Ecto neural progenitor cell (in vitro differentiated cells): ENCODE measurements around the gene KCNJ4.

Experiments used
- DNase-seq: peaks from one replicate; pipeline ENCODE4 v3.0.0-alpha.2; 2018; ENCODE audit warnings: low spot score

The KCNJ4 gene

DNA sequence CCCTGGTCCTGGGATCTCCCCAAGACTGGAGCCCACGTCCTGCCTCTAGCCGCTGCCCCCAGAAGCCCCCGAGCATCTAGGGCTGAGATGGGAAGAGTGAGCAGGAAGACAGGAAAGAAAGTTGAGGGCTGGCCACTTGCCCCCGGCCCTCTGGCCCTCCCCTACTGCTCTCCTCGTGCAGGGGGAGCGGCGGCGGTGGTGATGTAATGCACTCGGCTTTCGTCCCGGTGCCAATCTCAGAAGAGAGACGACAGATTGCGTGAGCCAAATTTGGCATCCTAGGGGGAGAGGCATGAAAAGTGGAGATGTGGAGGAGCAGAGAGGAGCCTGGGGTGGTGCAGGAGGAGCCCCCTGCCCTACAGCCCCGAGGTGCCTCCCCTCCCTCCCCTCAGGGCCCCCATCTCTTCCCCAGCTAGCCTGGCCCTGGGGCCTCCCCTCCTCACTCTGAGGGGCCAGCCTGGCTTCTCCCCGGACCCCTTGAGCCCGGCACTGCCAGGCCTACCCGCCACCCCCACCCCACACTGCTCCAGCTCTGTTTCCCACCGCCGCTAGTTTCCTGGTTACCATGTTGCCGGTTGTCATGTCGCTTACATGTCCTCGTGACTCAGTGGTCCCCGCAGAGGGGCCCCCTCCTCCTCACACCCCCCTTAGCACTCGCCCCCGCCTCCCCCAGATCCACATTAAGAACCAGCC, 2.5 kb downstream of the KCNJ4 start:
- no peak for DNase-seq

DNA sequence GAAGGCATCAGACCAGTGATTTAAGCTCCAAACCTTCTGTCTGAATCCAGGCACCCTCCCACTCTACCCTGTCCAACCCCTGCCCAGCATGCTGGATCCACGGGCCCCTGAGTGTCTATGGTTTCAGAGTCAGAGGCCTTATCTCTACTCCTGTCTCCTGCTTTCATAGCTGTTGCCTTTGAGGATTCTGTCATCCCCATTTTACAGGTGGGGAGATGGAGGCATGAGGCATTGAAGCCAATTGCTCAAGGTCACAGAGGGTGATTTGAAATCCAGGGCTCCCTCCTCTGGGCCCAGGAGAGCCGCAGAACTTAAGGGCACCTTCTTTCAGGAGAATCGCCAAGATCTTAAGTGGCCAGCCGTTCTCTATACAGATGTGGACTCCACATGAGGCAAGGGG, 3.1 kb downstream of the KCNJ4 start:
- no peak for DNase-seq

DNA sequence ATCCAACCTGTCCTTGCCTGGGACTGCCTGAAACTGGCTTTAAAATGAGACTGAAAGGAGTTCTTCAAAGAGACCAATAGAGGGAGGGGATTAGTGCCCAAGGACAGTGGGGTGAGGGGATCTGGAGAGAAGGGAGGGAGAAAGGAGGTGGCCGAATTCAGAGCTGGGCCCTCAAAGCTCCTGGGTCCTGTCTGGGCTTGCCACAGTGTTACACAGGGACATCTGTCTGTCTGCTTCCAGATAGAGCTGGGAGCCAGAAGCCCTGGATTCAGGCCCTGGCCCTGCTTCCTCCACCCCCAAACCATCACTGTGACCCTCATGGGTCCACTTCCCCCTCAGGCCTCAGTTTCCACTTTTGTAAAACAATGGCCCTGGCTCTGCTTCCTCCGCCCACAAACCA, 3.6 kb downstream of the KCNJ4 start:
- DNase-seq, result no peak

DNA sequence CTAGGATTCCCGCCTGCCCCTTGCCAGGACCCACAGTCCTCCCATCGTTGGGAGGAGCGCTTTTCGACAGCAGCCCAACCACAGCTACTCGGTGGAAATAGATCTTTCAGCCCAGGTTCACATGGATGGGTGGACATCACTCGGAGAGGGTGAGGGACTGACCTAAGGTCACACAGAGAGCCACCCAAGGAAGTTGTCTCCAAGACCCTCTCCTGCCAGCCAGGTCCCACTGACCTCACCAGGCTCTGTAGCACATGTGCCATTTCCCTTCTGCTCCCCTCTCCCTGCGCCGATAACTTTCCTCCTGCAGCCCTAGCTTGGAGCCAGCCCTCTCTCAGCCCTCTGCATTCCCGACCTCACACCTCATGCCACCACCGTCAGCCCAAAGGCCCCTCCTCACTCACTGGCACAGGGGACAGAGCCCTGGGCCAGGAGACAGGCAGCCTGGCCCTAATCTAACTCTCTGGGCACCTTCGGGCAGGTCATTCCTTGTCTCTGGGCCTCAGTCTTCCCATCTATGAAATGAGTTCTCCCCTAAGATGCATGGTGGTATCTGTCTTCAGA, 4.7 kb downstream of the KCNJ4 start:
- DNase-seq, result no peak

GRCh38 chr22:38449776-38450175, 5.2 kb downstream of the KCNJ4 start:
- DNase-seq, result no peak

- no peak for DNase-seq
Observed at GRCh38 chr22:38448945-38449745, 5.9 kb downstream of the KCNJ4 start.

DNA sequence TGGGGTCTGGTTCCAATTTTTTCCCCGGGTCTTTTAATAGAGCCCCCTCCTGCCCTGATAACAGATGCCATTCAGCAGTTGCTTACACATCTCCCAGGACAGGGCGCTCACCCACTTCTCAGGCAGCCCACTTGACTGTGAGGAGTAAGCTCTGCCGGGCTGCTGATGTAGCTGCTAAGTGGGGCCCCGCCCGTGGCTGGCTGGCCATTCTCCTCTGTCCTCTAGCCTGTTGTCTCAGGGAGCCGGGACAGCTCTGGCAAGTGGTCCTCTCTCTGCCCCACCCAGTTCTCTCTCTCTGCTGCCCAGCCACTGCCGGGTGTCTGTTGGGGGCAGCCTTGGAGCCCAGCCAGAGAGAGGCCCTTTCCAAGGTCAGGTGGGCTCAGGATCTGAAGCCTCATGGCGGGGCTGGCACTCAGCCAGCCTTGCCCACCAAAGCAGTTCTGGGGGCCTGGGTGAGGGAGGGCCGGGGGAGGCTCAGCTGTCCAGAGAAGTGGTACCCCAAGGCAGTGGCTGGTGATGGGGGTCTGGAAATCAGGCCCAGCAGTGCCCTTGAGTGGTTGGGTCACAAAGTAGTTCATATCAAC, 8.9 kb downstream of the KCNJ4 start:
- no peak for DNase-seq

GRCh38 chr22:38444783-38445182, 10.2 kb downstream of the KCNJ4 start:
- no peak for DNase-seq

DNA sequence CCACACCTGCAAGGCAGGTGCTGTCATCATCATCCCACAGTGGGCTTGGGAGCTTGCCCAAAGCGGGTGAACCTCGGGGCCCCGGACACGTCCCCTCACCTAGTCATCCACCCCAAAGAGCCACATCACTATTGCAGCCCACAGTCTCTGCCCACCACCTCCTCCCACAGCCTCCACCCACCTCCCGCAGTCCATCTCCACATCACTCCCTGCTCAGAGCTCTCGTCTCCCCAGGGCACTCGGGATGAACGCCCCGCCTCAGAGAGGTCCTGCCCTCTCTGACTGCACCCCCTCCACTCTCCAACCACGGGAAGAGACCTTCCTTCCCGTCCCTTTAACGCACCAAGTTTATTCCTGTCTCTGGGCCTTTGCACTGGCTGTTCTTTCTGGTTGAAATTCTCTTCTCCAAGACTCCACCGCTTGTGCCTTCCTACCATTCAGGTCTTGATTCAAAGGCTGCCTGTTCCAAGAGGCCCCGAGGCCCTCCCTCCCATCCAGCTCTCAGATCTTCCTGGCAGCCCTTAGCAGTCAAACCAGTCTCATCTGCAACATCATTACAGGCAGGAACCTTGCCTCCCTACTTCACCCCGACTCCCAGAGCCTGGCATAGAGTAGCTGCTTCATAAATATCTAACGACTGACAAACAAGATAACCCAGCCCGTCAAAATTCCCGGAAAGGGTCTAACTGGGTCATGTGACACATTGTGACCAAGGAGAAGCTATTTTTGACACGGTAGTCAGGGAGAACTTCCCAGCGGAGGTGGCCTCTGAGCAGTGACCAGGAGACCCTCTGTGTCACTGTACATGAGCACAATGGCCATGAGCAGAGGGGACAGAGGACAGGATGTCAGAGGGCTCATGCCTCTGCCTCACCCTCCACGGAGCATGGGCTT, 11.1 kb downstream of the KCNJ4 start:
- no peak for DNase-seq

- no peak for DNase-seq
Observed at GRCh38 chr22:38442967-38443627, 11.9 kb downstream of the KCNJ4 start.

GRCh38 chr22:38441620-38442287, 13.2 kb downstream of the KCNJ4 start:
- DNase-seq, result no peak

GRCh38 chr22:38440747-38441350, 14.2 kb downstream of the KCNJ4 start:
- DNase-seq, result no peak

DNA sequence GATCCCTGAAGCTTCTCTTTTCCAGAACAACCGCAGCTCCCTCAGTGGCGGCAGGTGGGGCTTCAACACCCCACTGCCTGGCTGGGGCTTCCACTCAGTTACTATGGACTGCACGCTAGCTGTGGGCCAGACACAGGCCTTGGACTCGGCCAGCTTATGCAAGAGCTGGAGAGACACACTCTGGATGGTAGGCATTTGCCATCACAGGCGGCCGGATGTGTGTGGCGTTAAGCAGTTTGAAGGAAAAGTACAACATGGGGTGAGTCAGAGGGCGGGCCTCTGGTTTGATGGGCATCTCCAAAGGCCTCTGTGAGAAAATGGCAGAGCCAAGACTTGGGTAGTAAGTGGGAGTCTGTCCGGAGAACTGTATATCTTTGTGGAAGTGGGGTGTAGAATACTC, 17.6 kb downstream of the KCNJ4 start:
- no peak for DNase-seq

DNA sequence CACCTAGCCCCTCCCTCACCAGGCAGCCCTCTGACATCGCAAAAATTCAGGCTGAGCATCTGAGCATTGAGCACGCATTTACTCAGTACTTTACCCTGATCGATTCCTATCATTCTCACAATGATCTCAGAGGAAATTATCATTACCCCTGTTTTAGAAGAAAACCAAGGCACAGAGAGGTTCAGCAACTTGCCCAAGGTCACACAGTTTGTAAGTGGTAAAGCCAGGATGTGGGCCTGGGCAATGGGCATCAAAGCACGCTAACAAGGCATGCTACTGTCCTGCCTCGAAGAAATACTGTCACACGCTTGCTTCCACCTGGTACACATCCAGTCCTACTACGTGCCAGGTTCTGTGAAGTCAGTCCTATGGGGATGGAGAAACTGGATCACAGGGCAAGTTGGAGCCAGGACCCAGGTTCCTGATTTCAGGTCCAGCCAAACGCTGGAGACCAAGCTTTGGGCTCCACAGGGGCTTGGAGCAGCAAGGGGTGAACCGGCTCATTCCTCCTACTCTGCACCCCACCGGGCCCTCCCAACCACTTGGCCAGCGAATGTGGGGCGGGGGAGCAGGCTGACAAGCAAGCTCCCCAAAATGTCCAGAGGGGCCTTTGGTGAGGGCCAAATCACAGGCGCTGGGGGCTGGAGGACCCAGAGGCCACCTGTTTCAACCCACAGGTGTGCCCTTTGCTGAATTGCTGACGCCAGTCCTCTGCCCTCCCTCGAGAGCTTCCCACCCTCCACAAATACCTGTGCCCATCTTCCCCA, 18.2 kb downstream of the KCNJ4 start:
- DNase-seq, result no peak

- no peak for DNase-seq
Observed at GRCh38 chr22:38435965-38436364, 19.0 kb downstream of the KCNJ4 start.

GRCh38 chr22:38435010-38435409, 20.0 kb downstream of the KCNJ4 start:
- DNase-seq, result no peak

- DNase-seq, result no peak
Observed at GRCh38 chr22:38433871-38434270, 21.1 kb downstream of the KCNJ4 start.

- DNase-seq, result no peak
Observed at GRCh38 chr22:38432264-38432663, 22.7 kb downstream of the KCNJ4 start.

GRCh38 chr22:38431266-38432010, 23.6 kb downstream of the KCNJ4 start:
- no peak for DNase-seq
